Stimulated activated CD8-positive, alpha-beta memory T cell treated with anti-CD3 and anti-CD28 coated beads, Interleukin-15, amount 100 ng/mL, for 48 hours (primary cell): ENCODE measurements around the gene TOX2.

Source experiments
- DNase-seq, 2 donors: peaks; one replicate each; pipeline ENCODE4 v3.0.0-alpha.2; 2020; ENCODE audit warnings: low read depth in 2 of 2

The TOX2 gene

DNA sequence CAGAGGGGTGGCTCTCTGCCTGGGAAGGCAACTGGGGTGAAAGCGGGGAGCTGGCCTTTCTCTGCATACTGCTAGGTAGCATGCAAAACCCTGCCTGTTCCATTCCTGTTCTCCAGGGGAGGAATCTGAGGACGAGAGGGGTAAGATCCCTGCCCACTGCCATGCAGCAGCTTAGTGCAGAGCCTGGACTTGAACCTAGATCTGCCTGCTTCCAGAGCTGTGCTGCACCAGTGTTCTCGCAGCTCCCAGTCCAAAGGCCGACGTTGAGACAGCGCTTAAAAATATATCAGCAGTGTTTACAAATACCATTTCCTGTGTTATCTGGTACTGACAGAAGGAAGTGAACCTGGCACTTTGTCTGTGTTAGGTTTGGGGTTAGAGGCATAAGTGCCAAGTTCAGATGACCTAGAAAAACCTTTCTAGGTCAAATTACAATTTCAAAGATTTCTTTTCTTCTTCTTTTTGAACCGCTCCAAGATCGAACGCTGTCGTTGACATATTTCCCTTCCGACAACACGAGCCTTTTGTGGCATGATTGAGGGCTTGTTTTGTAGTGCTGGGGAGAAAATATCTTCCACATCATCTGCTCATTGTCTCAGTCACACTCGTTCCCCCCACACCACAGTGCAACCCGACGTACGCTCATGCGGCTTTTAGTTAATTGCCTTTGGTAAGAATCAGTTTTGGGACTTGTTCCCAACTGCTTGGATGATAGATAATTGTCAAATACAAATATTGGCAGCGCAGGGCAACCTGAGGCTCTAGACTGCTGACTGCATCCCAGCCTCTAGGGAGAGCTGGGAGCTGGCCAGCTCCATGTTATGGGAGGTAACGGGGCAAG is 44.6 kb downstream of the TOX2 start:
- DNase-seq: no peak

GRCh38 chr20:43959920-43960227 is 45.2 kb downstream of the TOX2 start:
- DNase-seq: no peak

DNA sequence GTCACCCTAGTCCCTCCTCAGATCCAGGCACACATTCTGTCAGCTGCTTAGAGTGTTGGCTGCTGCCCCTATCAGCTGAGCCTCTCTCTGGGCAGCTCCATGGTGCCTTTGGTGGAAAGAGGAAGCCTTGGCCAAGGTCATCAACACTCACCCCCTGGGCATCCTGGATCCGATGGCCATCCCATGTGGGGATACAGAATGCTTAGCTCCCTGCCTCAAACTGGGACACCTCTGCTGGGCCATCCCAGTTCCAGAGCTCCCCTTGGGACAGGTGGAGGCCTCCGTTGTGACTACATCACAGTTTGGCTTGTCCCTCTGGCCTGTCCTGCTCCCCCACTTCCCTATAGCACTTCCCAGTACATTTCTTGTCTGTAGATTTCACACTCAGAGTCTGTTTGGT is 45.6 kb downstream of the TOX2 start:
- no peak for DNase-seq

- no peak for DNase-seq
These were observed 46.5 kb downstream of the TOX2 start for GRCh38 chr20:43961116-43961515.

DNA sequence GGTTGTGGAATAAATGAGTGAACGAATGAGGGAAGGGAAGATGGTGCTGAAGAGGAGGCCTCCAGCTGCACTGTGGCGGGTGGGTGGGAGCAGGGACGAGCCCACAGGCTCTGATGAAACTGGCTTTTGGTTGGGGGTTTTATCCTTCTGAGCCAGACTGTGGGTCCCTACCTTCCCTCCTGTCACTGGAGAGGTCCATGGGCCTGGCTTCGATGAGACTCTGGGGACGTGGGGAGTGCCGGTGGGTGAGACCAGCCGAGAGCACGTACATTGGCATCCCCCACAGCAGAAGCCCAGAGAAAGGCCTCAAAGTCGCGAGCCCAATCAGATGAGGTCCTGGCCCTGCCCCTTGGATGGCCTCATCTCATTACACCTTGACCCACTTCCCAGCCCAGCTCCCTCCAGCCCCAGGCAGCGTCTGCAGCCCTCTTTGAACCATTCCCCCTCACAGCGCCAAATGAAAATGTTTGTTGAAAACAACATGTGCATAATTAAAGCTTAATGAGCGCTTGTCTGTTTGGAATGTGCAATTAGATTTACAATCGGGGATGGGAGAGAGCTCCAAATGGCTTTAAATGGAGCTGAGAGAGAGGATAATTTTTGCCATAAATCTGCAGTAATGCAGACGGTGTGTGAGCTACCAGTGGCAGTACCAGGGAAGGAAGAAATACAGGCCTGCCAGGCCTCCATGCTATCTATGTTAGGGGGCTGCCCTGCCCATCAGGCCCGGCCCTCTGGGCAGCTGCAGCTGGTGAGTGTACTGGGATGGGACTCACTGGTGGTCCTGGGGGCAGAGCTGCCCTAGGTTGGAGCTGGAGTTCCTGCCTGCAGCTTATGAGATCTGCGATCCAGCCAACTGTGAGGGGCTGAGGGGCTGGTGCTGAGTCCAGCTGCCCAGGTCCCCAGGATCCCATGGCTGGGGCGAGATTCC is 47.2 kb downstream of the TOX2 start:
- no peak for DNase-seq

DNA sequence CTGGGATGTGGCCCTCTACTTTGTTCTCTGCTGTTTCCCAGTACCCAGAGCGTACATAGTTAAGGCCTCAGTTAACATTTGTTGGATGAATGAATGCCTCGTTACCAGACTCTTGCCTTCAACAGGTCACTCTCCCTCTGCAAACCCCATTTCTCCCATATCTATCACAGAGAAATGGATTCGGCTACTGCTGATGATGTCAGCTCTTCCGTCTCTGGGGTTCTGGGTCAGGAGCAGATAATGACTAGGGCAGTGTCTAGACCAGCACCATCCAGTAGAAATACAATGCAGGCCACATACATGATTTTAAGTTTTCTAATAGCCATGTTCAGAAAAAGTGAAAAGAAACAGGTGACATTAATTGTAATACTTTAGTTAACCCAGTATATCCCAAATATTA is 47.9 kb downstream of the TOX2 start:
- DNase-seq: no peak

GRCh38 chr20:43963233-43963632 is 48.6 kb downstream of the TOX2 start:
- DNase-seq: no peak

DNA sequence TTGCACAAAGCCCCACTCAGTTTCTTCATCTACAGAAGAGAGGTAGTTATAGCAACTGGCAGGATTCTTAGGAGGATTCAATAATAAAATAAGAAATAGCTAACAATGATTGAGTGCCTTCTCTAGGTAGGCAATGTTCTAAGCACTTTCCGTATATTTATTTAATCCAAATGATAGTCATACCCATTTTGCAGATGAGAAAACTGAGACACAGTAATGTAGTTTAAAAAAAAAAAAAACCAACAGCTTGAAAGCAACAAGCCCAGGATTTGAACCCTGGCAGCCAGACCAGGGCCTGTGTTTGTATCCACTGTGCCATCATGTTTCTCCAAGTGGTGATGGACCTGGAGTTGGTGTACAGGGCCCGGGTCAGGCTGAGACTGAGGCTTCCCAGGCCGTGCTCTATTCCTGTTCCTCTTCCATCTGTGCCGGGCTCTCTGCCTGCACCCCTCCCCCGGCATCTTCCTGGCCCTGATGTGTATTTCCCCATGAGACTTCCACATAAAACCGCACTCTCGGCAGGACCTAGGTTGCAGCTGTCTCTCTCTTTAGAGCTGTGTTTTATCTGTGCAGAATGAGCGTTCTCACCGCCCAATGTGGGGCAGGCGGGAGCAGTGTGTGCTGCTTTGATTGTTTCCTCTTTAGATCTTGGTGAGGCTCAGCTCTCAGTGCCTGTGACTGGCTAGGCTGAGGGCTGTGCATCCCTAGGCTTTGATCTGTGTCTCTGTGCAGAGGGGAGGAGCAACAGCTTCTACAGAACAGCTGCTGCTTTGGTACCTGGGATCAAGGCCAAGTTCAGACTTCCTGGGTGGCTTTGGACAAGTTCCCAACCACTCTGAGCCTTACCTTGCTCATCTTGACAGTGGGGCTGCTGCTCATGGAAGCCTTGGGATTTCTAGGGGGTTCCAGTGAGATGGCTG is 49.5 kb downstream of the TOX2 start:
- DNase-seq: no peak

- DNase-seq: no peak
These were observed 53.8 kb downstream of the TOX2 start for GRCh38 chr20:43968341-43969000.

DNA sequence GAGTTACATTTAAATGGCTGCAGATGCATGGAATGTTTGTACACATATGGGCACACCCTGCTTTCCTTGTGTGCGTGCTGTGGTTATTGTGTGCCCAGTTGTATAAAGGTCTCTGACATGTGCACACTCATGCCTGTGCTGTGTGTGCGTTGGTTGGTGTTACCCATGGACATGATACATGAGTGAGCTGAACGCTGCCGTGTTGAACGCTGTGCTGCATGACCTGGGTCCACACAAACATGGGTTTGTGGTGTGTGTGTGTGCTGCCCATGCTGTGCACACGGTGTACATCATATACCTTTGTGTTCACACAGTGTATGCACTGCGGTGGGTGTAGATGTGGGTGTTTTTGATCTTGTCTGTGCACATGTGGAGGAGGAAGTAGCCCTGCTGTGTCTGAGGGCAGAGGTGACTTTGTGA is 54.4 kb downstream of the TOX2 start:
- DNase-seq: no peak

GRCh38 chr20:43969501-43970182 is 55.0 kb downstream of the TOX2 start:
- no peak for DNase-seq

DNA sequence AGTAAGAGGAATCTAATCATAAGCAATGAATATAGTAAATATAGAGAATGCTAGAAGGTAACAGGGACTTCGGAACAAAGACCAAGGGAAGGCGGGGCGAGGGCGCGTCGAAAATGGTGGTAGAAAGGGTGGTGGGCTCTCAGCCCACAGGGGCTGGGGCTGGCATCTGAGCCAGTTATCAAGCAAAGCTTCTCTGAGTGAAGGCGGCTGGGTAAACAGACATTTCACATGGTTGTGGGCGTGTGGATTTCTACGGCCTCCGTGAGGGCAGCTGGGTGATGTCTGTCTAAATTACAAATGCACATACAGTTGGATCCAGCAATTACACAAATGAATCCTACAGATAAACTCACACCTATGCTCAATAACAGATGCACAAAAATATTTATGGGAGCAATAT is 56.6 kb downstream of the TOX2 start:
- no peak for DNase-seq

- no peak for DNase-seq
These were observed 57.4 kb downstream of the TOX2 start for GRCh38 chr20:43972051-43972450.

DNA sequence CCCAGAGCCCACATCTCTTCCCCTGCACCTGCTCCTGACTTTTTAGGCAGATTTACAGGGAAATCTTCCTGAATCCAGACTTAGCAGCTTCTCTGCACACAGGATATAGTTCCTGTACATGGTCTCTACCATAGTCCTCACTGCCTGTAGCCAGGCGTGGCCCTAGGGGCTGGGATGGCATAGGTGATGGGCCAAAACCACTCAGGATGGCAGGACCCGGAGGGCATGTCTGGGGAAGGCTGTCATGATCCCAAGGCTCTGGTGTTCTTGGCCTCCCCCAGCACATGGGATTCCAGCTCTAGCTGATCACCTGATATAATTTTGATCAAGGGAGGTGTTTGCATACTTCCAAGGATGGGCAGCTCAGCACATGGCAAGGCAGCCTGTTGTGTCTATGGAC is 58.0 kb downstream of the TOX2 start:
- DNase-seq: no peak

GRCh38 chr20:43973231-43973630 is 58.6 kb downstream of the TOX2 start:
- DNase-seq: no peak

DNA sequence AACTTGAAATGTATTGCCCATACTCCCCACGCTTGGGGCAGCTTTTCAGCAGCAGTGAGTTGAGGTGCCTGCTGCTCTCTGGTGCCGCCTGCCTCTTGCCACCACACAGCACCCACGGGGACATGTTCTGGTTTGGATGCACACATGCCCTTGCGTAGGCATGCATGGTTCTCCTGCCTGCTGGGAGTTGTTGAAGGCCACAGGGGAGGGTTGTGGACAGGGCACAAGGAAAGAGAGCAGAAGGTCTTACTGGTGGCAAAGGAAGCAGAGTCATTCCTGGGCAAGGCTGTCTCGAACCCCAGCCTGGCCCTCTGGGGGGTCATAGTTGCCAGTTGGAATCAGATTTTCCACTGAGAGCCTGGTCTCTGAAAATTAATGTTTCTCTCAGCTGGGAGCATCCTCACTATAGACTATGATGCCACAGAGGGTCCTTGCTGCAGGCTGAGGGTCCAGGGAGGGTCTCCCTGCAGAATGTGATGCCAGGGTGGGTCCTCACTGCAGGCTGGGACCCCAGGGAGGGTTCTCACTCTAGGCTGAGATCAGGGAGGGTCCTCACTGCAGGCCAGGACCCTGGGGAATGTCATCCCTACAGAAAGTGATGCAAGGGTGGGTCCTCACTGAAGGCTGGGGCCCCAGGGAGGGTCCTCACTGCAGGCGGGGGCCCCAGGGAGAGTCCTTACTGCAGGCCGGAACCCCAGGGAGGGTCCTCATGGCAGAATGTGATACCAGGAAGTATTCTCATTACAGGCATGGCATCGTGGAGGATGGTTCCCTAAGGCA is 59.2 kb downstream of the TOX2 start:
- no peak for DNase-seq

- DNase-seq: no peak
These were observed 60.0 kb downstream of the TOX2 start for GRCh38 chr20:43974695-43975094.

GRCh38 chr20:43975096-43975768 is 60.6 kb downstream of the TOX2 start:
- no peak for DNase-seq

GRCh38 chr20:43976547-43976946 is 61.9 kb downstream of the TOX2 start:
- DNase-seq: no peak
